ENCODE data around the gene IRF3.
A peak's percentile ranks its signal among the peaks of the same experiment; 100 is the strongest.

Gene IRF3

GRCh38 chr19:49680421-49681351 lies 15.0 kb upstream of the IRF3 start:
- Mint-ChIP-seq H3K4me1 (peaks cover 69% of the 10 kb centered on the region), H3K4me3 (peak overlapping the region; percentile 76 to 78)

GRCh38 chr19:49679771-49680413 lies 14.2 kb upstream of the IRF3 start:
- no peak for ATAC-seq
- Mint-ChIP-seq H3K4me3 (peak overlapping the region; percentile 76 to 78), H3K4me1 (peaks cover 62% of the 10 kb centered on the region), H3K27me3 (no peaks in the 10 kb centered on the region), H3K9me3 (no peaks in the 10 kb centered on the region), H3K27ac (peak overlapping the region in 1 of 2 donors; percentile 59)
- DNase-seq, result no peak

More at GRCh38 chr19:49680421-49681351, 15.0 kb upstream of the IRF3 start:
- peak overlapping the region in 1 of 2 donors; percentile 59 for H3K27ac Mint-ChIP-seq
- H3K27me3 Mint-ChIP-seq, result no peaks in the 10 kb centered on the region
- H3K9me3 Mint-ChIP-seq, result no peaks in the 10 kb centered on the region
- peak; percentile 16 for ATAC-seq
- peak; percentile 94 to 96 for DNase-seq

GRCh38 chr19:49678985-49679770 lies 13.5 kb upstream of the IRF3 start:
- Mint-ChIP-seq H3K27me3 (no peaks in the 10 kb centered on the region), H3K4me1 (peaks cover 61% of the 10 kb centered on the region), H3K27ac (peak overlapping the region in 1 of 2 donors; percentile 42), H3K9me3 (no peaks in the 10 kb centered on the region), H3K4me3 (peak overlapping the region; percentile 85 to 99)
- DNase-seq (no peak), ATAC-seq (no peak)

- peaks cover 54% of the 10 kb centered on the region for H3K4me1 Mint-ChIP-seq
- ATAC-seq, result peak; percentile 48
- H3K27ac Mint-ChIP-seq, result peak overlapping the region; percentile 84 to 99
- peak; percentile 90 for DNase-seq
- H3K4me3 Mint-ChIP-seq, result peak overlapping the region; percentile 85 to 99
- H3K9me3 Mint-ChIP-seq, result no peaks in the 10 kb centered on the region
- no peaks in the 10 kb centered on the region for H3K27me3 Mint-ChIP-seq
These were observed 12.4 kb upstream of the IRF3 start for GRCh38 chr19:49677901-49678674.

- H3K4me1 Mint-ChIP-seq, result peaks cover 54% of the 10 kb centered on the region
- peak within 1 kb of the TSS; percentile 90 to 99 for H3K4me3 Mint-ChIP-seq
- DNase-seq (peak in 1 of 2 donors; percentile 72), ATAC-seq (peak; percentile 25)
- peak within 1 kb of the TSS; percentile 100 for H3K27ac Mint-ChIP-seq
- no peaks in the 10 kb centered on the region for H3K27me3 Mint-ChIP-seq
- no peaks in the 10 kb centered on the region for H3K9me3 Mint-ChIP-seq
These were observed 11.7 kb upstream of the IRF3 start, which contains the start of gene PRMT1 for GRCh38 chr19:49677231-49677900. Gene PRMT1 (plus strand): TSS chr19:49677271. CDS start chr19:49677281, 10 bp downstream.

- Mint-ChIP-seq H3K4me1 (peaks cover 54% of the 10 kb centered on the region), H3K9me3 (no peaks in the 10 kb centered on the region), H3K27ac (peak overlapping the region; percentile 100), H3K4me3 (peak overlapping the region; percentile 87 to 90), H3K27me3 (no peaks in the 10 kb centered on the region)
- ATAC-seq (peak; percentile 82), DNase-seq (peak; percentile 99 to 100)
These were observed 11.2 kb upstream of the IRF3 start for GRCh38 chr19:49676784-49677230.

- H3K9me3 Mint-ChIP-seq, result no peaks in the 10 kb centered on the region
- peak overlapping the region; percentile 87 to 90 for H3K4me3 Mint-ChIP-seq
- no peaks in the 10 kb centered on the region for H3K27me3 Mint-ChIP-seq
- ATAC-seq, result no peak
- peaks cover 54% of the 10 kb centered on the region for H3K4me1 Mint-ChIP-seq
- H3K27ac Mint-ChIP-seq, result peak overlapping the region; percentile 100
- DNase-seq, result no peak
These were observed 10.6 kb upstream of the IRF3 start for GRCh38 chr19:49676136-49676783.

GRCh38 chr19:49672131-49672919 lies 6.7 kb upstream of the IRF3 start:
- H3K4me3 Mint-ChIP-seq, result peak overlapping the region in 1 of 2 donors; percentile 1
- ATAC-seq (peak; percentile 18), DNase-seq (peak; percentile 77 to 79)
- H3K27ac Mint-ChIP-seq, result peak overlapping the region in 1 of 2 donors; percentile 16
- H3K27me3 Mint-ChIP-seq, result no peaks in the 10 kb centered on the region
- H3K9me3 Mint-ChIP-seq, result no peaks in the 10 kb centered on the region
- peaks cover 21% of the 10 kb centered on the region for H3K4me1 Mint-ChIP-seq

- no peak overlapping the region for H3K27ac Mint-ChIP-seq
- no peak overlapping the region for H3K4me3 Mint-ChIP-seq
- peaks cover 24% of the 10 kb centered on the region for H3K4me1 Mint-ChIP-seq
- no peak for ATAC-seq
- no peak for DNase-seq
- no peaks in the 10 kb centered on the region for H3K27me3 Mint-ChIP-seq
- H3K9me3 Mint-ChIP-seq, result no peaks in the 10 kb centered on the region
These were observed 3.9 kb upstream of the IRF3 start for GRCh38 chr19:49669516-49669915.

GRCh38 chr19:49667473-49667872 lies 1.8 kb upstream of the IRF3 start:
- peaks cover 42% of the 10 kb centered on the region for H3K4me1 Mint-ChIP-seq
- H3K27ac Mint-ChIP-seq, result no peak overlapping the region
- ATAC-seq (no peak), DNase-seq (no peak)
- H3K9me3 Mint-ChIP-seq, result no peaks in the 10 kb centered on the region
- peak overlapping the region; percentile 91 to 97 for H3K4me3 Mint-ChIP-seq
- H3K27me3 Mint-ChIP-seq, result no peaks in the 10 kb centered on the region

- no peaks in the 10 kb centered on the region for H3K9me3 Mint-ChIP-seq
- no peaks in the 10 kb centered on the region for H3K27me3 Mint-ChIP-seq
- ATAC-seq (no peak), DNase-seq (no peak)
- H3K27ac Mint-ChIP-seq, result peak overlapping the region; percentile 94 to 97
- peak overlapping the region; percentile 91 to 97 for H3K4me3 Mint-ChIP-seq
- H3K4me1 Mint-ChIP-seq, result peaks cover 37% of the 10 kb centered on the region
These were observed 425 bp upstream of the IRF3 start for GRCh38 chr19:49666120-49666444.

- peaks cover 39% of the 10 kb centered on the region for H3K4me1 Mint-ChIP-seq
- DNase-seq (peak; percentile 36 to 38), ATAC-seq (no peak)
- H3K4me3 Mint-ChIP-seq, result peak overlapping the region; percentile 91 to 97
- H3K27ac Mint-ChIP-seq, result peak overlapping the region; percentile 92 to 97
- H3K9me3 Mint-ChIP-seq, result no peaks in the 10 kb centered on the region
- no peaks in the 10 kb centered on the region for H3K27me3 Mint-ChIP-seq
These were observed 664 bp downstream of the IRF3 start for GRCh38 chr19:49665036-49665350.

All from stimulated activated naive CD8-positive, alpha-beta T cell treated with anti-CD3 and anti-CD28 coated beads, Interleukin-15, amount 100 ng/mL, for 72 hours (primary cell).